ENCODE results near the gene EXOC2.

The EXOC2 gene

DNA sequence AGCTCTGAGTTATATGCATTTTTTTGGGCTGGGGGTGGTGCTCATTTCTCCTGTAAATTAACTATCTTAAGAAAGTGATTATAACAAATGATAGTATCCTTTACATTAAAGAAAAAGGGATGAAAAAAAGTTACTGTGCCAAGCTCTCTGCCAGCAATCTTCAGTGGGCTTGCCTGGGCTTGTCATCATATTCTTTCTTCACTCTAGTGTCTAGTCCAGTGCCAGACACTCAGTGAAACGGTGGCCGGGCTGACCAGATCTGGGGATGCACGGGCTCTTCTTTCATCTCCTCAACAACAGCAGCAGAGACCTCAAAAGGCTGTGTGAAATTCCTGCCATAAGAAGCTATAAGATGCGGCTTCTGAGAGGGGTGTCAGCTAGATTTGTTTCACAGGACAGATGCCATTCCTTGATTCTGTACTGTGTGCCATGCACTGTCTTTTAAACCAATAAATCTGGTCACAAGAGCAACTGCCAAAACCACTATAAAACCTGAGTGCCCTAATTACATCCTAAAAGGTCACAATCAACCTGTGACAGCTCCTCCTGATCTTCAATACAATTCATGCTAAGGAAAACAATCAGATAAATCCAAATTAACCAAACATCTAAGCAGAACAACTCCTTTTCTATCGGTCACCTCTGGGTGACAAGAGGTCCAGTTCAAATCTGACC, 12.1 kb downstream of the EXOC2 start:
- Mint-ChIP-seq H3K4me1 (peaks cover 35% of the 10 kb centered on the region), H3K27me3 (ENCODE audit: low read depth, poor library complexity) (peaks cover 69% of the 10 kb centered on the region), H3K4me3 (no peak overlapping the region), H3K36me3 (ENCODE audit: low read depth) (peaks cover 15% of the 10 kb centered on the region), H3K9me3 (peaks cover 14% of the 10 kb centered on the region), H3K27ac (no peak overlapping the region)
- TF ChIP-seq, protein P1, sequence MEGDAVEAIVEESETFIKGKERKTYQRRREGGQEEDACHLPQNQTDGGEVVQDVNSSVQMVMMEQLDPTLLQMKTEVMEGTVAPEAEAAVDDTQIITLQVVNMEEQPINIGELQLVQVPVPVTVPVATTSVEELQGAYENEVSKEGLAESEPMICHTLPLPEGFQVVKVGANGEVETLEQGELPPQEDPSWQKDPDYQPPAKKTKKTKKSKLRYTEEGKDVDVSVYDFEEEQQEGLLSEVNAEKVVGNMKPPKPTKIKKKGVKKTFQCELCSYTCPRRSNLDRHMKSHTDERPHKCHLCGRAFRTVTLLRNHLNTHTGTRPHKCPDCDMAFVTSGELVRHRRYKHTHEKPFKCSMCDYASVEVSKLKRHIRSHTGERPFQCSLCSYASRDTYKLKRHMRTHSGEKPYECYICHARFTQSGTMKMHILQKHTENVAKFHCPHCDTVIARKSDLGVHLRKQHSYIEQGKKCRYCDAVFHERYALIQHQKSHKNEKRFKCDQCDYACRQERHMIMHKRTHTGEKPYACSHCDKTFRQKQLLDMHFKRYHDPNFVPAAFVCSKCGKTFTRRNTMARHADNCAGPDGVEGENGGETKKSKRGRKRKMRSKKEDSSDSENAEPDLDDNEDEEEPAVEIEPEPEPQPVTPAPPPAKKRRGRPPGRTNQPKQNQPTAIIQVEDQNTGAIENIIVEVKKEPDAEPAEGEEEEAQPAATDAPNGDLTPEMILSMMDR (IDR thresholded peaks at IDR 0.05) = no peak
- no peak for DNase-seq

DNA sequence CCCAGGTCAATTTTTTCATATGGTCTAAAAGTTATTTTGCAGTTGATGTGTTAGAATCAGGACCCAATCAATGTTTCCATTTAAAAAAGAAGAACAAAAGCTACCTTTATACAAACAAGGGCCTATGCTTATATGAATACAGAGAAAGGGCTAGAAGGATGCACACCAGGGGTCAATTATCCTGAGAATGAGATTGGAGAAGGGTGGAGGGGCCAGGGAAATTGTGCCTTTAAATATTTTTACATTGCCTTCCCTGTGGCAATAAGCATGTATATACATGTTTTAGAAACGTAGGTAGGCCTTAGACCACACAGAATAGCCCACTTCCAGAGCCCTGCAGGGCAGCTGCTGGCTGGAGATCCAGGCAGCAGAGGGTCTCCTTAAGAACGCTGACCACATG, 12.7 kb downstream of the EXOC2 start:
- Mint-ChIP-seq H3K9me3 (peaks cover 14% of the 10 kb centered on the region), H3K36me3 (ENCODE audit: low read depth) (peaks cover 15% of the 10 kb centered on the region), H3K27me3 (ENCODE audit: low read depth, poor library complexity) (peaks cover 64% of the 10 kb centered on the region), H3K27ac (no peak overlapping the region), H3K4me3 (no peak overlapping the region), H3K4me1 (peaks cover 31% of the 10 kb centered on the region)
- TF ChIP-seq, protein P1 (IDR thresholded peaks at IDR 0.05) = no peak
- no peak for DNase-seq

DNA sequence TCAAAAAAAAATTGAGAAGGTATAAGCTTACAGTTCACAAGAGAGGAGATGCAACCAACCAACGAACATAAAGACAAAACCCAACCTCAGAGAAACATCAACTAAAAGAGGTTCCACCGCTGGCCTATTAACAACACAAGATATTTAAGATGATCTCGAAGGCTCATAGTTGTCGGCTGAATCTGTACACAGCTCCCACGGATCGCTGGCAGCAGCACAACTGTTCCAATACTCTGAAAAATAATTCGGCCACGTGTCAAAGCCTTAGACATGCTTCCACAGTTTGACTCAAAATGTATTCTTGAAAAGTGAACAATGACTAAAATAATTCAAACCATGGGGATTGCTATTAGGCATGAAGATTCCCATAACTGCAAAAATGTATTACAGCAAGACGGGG, 13.7 kb downstream of the EXOC2 start:
- Mint-ChIP-seq H3K9me3 (peaks cover 18% of the 10 kb centered on the region), H3K4me3 (no peak overlapping the region), H3K27ac (no peak overlapping the region), H3K4me1 (peaks cover 26% of the 10 kb centered on the region), H3K27me3 (ENCODE audit: low read depth, poor library complexity) (peaks cover 58% of the 10 kb centered on the region), H3K36me3 (ENCODE audit: low read depth) (peaks cover 15% of the 10 kb centered on the region)
- DNase-seq = no peak
- TF ChIP-seq, protein P1 (IDR thresholded peaks at IDR 0.05) = no peak

DNA sequence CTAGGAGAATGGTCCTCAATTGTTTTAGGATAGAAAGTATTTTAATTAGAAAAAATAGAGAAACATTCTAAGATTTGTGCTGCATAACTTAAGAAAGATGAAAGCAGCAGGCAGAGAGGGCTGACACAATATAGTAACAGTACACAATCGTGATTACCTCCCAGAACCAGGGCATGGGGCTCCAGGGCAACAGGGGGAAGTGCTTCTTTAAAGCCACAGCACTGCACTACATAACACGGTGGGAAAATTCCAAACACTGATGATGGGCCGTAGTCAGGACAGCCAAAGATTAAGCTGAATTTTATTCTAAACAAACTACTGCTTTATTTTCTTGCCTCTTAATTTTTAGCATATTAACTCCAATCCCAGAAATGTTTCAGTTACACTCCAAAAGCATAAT, 14.4 kb downstream of the EXOC2 start:
- Mint-ChIP-seq H3K27ac (no peak overlapping the region), H3K9me3 (peaks cover 18% of the 10 kb centered on the region), H3K36me3 (ENCODE audit: low read depth) (peaks cover 15% of the 10 kb centered on the region), H3K4me3 (no peak overlapping the region), H3K4me1 (peaks cover 18% of the 10 kb centered on the region), H3K27me3 (ENCODE audit: low read depth, poor library complexity) (peaks cover 51% of the 10 kb centered on the region)
- TF ChIP-seq, protein P1 (IDR thresholded peaks at IDR 0.05) = no peak
- DNase-seq = no peak

DNA sequence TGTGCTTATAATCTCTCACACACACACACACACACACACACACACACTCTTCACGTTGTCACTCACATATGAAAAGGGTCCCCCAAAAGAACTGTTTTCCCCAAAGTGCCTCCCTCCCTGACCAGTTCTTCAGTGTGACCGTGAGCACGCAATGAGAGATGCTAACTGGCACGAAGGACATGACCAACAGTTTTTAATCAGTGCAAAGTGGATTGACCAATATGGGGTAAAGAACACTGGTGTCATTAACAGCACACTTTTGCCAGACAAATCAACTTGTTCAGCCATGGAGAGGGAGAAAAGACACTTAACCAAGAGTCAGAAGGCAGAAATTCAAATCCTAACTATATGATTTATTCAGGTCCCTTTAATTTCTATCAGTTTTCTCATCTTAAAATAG, 15.0 kb downstream of the EXOC2 start:
- Mint-ChIP-seq H3K27ac (no peak overlapping the region), H3K27me3 (ENCODE audit: low read depth, poor library complexity) (peaks cover 45% of the 10 kb centered on the region), H3K4me3 (no peak overlapping the region), H3K9me3 (peaks cover 18% of the 10 kb centered on the region), H3K36me3 (ENCODE audit: low read depth) (peaks cover 15% of the 10 kb centered on the region), H3K4me1 (peaks cover 12% of the 10 kb centered on the region)
- no peak for DNase-seq
- TF ChIP-seq, protein P1 (IDR thresholded peaks at IDR 0.05) = no peak

DNA sequence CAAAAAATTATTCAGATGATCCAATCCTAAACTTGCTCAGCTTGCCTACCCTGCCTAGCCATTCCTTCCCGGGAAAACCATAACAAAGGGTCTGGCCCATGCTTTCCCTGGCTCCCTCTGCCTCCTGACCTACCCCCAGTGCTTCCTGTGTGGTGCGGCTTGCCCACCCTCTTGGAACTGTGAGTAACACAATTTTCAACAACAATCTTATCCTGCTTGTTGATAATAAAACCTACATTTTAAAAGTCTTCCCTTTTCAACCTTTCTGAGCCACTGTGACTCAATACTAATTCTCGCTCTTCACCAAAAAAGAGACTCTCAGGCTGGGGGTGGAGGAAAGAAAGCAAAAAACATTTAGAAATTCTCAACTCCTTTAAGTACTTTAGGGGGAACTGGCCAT, 18.0 kb downstream of the EXOC2 start:
- peaks cover 18% of the 10 kb centered on the region for H3K27me3 Mint-ChIP-seq (ENCODE audit: low read depth, poor library complexity)
- H3K9me3 Mint-ChIP-seq = peaks cover 27% of the 10 kb centered on the region
- TF ChIP-seq, protein P1 (IDR thresholded peaks at IDR 0.05) = no peak
- H3K27ac Mint-ChIP-seq = no peak overlapping the region
- peaks cover 25% of the 10 kb centered on the region for H3K36me3 Mint-ChIP-seq (ENCODE audit: low read depth)
- no peak overlapping the region for H3K4me3 Mint-ChIP-seq
- DNase-seq = no peak
- H3K4me1 Mint-ChIP-seq = no peaks in the 10 kb centered on the region
